Left hindlimb (tissue), 1 donor: ENCODE measurements around the gene HTRA3.
A peak's percentile ranks its signal among the peaks of the same experiment; 100 is the strongest.

Experiments used
- DNase-seq: peaks from one replicate; pipeline ENCODE4 v3.0.0-alpha.2; 2018

The HTRA3 gene

GRCh38 chr4:8250227-8250626, 19.3 kb upstream of the HTRA3 start:
- no peak for DNase-seq

DNA sequence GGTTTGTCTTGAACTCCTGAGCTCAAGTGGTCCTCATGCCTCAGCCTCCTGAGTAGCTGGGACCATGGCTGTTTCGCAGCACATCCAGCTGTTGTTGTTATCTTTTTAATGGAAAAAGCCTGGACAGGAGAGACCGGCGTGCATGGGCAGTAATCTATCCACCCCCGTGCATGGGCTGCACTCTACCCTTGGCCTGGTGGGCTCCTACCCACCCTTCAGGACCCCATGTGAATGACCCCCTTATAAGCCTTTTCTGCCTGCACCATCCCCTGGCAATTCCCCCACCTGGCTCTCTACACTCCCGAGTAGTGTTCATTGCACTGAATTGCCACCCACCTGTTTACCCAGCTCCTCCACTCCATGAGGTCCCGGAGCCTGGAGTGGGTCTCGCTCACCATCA, 18.9 kb upstream of the HTRA3 start:
- DNase-seq: no peak

DNA sequence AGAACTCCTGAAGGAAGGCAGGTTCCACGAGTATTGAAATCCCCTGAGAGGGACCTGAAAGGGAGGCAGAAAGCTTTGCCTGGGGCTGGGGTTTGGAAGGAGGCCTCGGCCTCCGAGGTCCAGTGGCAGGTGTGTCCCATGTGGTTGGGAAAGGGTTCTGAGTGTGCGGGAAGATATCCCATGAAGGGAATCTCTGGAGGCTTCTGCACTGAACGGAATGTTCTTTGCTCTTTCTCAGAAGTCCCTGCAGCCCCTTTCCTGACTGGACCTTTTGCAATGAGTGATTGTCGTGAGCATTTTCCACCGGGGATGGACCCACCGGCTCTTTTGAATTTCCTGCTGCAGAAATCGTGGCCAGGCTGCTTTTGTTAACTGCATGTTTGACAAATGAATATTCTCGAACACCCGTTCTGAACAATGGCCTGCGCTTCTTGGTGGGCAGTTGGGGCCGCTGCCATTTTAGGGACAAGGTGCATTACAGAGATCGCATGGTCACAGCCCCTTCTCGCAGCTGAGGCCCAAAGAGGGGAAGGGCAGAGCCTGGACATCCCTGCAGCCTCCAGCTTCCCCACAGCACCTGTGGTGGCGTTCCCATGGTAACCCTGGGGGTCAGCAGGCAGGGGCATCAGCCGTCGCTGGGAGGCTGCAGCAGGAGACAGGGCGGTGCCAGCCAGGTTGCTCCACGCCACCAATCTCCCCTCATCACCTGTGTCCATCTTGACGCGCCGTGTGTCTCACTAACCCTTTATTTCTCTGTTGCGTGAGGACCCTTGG, 18.3 kb upstream of the HTRA3 start:
- DNase-seq: no peak

DNA sequence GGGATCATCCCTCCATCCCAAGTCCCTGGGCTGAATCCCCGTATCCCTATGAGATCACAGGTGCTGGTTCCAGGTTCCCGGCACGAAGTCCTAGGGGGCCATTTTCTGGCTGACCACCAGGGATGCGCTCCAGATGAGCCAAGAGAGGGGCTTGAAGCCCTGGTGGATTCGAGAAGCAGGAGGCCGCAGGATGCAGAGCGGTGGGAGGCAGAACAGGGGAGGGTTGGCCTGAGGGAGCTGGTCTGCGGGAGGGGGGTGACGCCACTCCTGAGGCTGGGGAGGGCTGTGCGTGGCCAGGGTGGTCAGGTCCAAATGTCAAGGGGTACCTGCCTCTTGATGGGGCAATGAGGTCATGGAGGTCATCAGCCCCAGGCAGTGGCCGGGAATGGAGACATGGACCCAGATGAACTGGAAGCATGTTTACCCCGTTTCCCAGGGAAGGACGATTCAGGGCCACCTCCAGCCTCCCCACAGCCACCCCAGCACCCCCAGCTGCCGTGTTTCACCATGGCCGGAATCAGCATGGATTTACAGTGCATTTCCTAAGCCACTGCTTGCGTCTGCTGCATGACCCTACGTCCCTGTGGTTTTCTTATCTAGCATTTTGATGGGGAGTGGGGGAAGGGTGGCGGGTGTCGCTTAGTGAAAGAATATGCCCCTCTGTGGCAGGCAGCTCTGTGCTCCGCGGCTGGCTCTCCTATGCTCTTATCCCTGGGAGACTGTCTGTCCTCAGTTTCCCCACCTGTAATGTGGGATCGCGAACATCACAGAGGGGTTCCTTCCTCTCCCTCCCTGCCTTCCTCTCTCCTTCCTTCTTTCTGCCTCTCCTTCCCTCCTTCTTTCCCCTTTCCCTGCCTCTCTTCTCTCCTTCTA, 17.0 kb upstream of the HTRA3 start:
- DNase-seq: no peak

DNA sequence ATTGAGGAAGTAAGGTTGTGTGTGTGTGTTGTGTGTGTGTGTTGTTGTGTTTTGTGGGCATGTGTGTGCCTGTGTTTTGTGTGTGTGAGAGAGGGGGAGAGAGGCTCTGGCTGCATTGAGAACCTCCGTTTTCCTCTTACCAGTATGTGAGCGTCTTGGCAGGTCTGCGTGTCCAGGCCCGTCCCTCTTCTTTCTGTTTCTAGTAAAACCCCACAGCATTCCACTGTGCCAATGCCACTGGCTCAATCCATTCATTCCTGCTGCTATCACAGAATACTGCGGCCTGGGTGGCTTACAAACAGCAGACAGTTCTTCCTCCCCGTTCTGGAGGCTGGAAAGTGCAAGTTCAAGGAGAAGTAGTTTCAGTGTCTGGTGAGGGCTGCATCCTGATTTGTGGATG, 15.5 kb upstream of the HTRA3 start:
- no peak for DNase-seq

- DNase-seq: peak; percentile 84
Observed at GRCh38 chr4:8255698-8256441, 13.7 kb upstream of the HTRA3 start.

DNA sequence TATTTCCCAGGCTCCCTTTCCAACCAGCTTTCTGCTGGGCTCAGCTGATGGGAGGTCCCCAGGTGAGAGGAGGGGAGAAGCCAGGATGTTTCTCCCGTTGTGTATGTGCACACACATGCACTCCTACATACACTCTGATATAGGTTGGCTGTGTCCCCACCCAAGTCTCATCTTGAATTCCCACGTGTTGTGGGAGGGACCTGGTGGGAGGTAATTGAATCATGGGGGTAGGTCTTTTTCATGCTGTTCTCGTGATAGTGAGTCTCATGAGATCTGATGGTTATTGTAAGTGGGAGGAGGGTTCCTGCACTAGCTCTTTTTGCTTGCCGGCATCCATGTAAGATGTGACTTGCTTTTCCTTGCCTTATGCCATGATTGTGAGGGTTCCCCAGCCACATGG, 11.7 kb upstream of the HTRA3 start:
- no peak for DNase-seq

GRCh38 chr4:8258552-8259212, 10.9 kb upstream of the HTRA3 start:
- no peak for DNase-seq

DNA sequence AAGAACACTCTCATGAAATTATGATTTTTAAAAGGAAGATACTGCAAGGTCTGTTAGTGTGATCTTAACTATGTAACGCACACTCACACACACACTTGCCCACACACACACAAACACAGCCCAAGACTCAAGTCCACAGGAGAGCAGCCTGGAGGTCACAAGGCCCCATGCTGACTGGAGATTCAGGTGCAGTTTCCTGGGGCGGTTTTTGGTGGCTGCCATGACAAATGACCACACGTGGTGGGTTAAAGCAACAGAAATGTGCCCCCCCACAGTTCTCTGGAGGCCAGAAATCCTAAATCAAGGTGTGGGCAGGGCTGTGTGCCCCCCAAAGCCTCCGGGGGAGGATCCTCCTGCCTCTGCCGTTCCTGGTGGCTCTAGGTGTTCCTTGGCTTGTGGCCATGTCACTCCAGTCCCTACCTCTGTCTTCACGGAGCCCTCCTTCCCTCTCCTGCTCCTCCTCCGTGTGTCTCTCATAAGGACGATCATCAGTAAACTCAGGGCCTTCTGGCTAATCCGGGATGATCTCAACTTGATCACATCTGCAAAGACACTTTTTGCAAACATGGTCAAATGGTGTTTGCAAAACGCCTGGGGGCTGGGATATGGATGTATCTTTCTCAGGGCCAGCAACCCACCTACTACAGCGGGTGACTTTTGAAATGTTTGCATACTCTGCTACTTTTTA, 9.7 kb upstream of the HTRA3 start:
- no peak for DNase-seq

DNA sequence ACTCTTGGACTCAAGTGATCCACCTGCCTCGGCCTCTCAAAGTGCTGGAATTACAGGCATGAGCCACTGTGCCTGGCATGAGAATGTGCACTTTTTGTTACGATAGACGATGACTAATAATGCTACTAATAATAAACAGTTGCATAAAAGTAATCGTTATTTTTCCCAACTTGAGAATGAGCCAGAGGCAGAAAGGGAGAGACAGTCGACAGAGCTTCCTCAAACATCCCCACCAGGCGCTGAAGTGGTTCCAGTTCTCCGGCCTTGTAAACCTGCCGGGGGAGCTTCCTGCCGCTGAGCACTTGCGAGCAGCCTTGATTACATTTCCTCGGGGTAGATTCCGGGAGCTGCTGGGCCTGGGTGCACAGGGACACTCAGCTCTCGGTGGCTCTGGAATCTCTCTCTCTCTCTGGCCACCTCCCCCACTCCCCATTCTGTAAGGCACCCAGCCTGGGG, 8.9 kb upstream of the HTRA3 start:
- no peak for DNase-seq

DNA sequence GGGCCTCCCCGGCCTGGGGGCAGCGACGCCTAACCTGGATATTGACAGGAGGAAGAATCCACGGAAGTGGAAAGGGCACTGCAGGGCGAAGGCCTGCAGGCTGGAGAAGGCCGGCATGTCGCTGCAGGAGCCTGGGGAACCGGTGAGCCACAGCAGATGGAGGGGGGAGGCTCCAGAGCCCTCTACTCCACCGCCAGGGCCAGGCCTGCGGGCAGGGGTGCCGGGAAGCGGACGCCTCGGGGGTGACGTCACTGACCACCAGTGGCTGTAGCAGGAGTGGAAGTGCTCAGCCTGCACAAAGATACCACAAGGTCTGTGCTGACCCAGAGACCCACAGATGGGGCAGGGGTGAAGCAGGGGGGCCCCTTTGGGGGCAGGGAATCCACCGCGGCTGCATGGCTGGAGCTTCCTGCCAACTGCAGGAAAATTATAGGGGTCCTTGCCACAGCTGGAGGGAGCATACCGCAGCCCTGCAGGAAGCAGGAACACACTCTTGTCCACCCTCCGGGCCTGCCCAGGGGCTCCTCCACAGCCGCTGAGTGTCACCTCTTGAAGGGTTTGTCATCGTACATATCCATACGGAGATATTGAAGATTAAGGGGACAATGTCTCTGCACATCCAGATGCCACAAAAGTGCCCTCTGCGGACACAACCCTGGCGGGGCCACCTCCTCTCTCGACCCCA, 7.6 kb upstream of the HTRA3 start:
- DNase-seq: peak; percentile 85

DNA sequence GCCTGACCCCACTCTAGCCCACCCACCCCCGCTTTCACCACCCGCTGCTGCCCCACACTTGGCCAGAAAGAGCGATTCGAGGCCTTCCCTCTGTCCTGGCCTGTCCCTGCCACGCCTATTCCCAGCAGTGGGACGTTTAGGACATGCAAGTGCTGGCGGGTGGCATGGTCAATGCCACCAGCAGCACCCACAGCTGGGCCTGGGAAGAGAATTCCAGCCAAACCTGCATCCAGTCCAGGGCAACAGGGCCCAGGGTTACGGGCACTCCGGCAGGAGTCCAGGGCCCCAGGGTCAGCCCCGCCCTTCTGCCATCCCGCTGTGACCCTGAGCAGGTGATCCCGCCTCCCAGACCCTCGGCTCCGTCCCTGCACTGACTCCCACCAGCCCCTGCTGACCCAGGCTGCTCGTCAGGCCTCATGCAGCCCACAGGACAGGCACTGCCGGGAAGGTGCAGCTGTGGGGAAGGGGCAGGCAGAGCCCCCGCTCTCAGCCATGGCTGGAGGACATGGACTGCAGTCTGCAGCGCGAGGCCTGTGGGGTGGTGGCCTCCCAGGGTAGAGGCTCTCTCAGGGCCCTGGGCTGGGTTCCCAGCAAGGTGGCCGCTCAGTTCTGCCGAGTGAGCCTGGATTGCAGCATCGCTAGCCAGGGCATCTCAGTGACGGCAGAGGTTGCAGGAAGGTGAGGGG, 6.8 kb upstream of the HTRA3 start:
- no peak for DNase-seq

GRCh38 chr4:8263397-8263796, 6.2 kb upstream of the HTRA3 start:
- no peak for DNase-seq

DNA sequence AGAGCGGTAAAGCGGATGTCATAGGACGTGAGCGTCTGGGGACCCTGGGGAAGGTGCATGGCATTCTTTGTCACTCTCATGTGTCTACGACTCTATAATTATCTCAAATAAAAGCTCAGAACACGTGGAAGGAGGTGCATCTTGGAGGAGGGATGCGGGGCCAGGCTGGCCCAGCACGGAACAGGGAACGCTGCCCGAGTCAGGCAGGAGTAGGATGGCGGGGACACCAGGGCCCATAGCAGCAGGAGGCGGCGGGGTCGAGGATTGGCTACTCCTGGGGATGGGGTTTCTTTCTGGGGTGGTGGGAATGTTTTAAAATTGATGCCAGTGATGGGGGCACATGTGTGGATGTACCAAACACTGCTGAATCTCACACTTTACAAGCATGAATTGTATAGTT, 5.4 kb upstream of the HTRA3 start:
- no peak for DNase-seq

GRCh38 chr4:8265171-8265929, 4.2 kb upstream of the HTRA3 start:
- DNase-seq: no peak

GRCh38 chr4:8266088-8266487, 3.5 kb upstream of the HTRA3 start:
- DNase-seq: no peak

DNA sequence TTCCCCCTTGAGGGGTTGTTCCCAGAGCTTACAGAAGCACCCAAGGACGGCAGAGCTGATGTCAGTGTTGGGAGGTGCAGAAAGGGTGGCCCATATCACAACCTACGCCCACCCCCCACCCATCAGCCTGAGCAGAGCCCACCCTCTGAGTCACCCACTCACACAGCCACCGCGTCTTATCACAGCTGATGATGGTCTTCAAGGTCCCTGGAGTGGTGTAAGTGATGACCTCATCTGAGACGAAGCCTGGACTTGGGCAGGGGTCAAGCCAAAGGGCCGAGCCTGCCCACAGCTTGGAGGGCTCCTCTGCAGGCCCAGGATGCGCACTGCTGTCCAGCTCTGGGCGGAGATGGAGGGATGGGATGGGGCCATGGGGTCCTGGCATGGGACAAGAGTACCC, 3.0 kb upstream of the HTRA3 start:
- no peak for DNase-seq

- DNase-seq: no peak
Observed at GRCh38 chr4:8267077-8267476, 2.5 kb upstream of the HTRA3 start.

GRCh38 chr4:8268211-8268610, 1.3 kb upstream of the HTRA3 start:
- DNase-seq: no peak

- no peak for DNase-seq
Observed at GRCh38 chr4:8268901-8269534, 536 bp upstream of the HTRA3 start.
